SK-N-SH (cell line): ENCODE results near the gene MTUS2. TPM values are rescaled to one million over a fixed set of nuclear protein-coding genes. Genes with fewer than 3 reads are reported as not detected.

Source experiments
- CTCF ChIA-PET: fragments of 300-600, 350-600 bp; formaldehyde crosslinking; extraction: SDS; loops from one replicate; lab custom pipeline; 2021; lab: Yijun Ruan, JAX
- POLR2A ChIA-PET: fragments of 350-600 bp; sonication (Branson Sonifier 250); formaldehyde crosslinking; extraction: SDS; loops from one replicate; lab custom pipeline; 2020; ENCODE audit warnings: antibody characterized with exemption, inconsistent platforms; lab: Yijun Ruan, JAX
- DNase-seq: peaks from one replicate; pipeline ENCODE4 v3.0.0; 2012
- H2AFZ ChIP-seq: fragments of 200-600 bp; sonication (generic); 2 replicates; pipeline ENCODE4 v1.8.1; 2016; ENCODE audit warnings: antibody characterized with exemption, mild to moderate bottlenecking, low read depth
- H3F3A ChIP-seq: fragments of 200-600 bp; sonication (generic); replicated peaks from 2 replicates; pipeline ENCODE3; 2016; ENCODE audit warnings: antibody characterized with exemption, mild to moderate bottlenecking; ENCODE audit not compliant: insufficient read depth
- H3K27ac ChIP-seq, 2 experiments: fragments of 200-500 bp in 1 of 2; fragments of 200-600 bp in 1 of 2; sonication (Bioruptor generic) in 1 of 2; sonication (generic), shearing (Covaris generic) in 1 of 2; 2 replicates each; pipeline versions ENCODE4 v1.5.1 to v1.6.1; 2014 to 2016; ENCODE audit warnings: low read depth in 2 of 2, inconsistent platforms in 1 of 2, low read length in 1 of 2, mild to moderate bottlenecking in 1 of 2, mixed read lengths in 1 of 2
- H3K27me3 ChIP-seq: fragments of 200-600 bp; sonication (generic), shearing (Covaris generic); 2 replicates; pipeline ENCODE4 v1.6.1; 2016; ENCODE audit warnings: mixed run types; ENCODE audit not compliant: insufficient read depth
- H3K36me3 ChIP-seq, 2 experiments: fragments of 200-500 bp in 1 of 2; fragments of 200-600 bp in 1 of 2; sonication (Bioruptor generic) in 1 of 2; sonication (generic) in 1 of 2; replicated peaks in 1 of 2; 2 replicates each; pipeline versions ENCODE3 to v1.5.1; 2014 to 2016; ENCODE audit warnings: low read length in 1 of 2, mild to moderate bottlenecking in 1 of 2; ENCODE audit not compliant: insufficient read depth in 2 of 2, control insufficient read depth in 1 of 2
- H3K4me1 ChIP-seq, 2 experiments: fragments of 200-500 bp in 1 of 2; fragments of 200-600 bp in 1 of 2; sonication (Bioruptor generic) in 1 of 2; sonication (generic), shearing (Covaris generic) in 1 of 2; 2 replicates each; pipeline versions ENCODE4 v1.5.1 to v1.6.1; 2014 to 2016; ENCODE audit warnings: low read depth in 1 of 2, low read length in 1 of 2, mixed run types in 1 of 2; ENCODE audit not compliant: insufficient read depth in 2 of 2, control insufficient read depth in 1 of 2
- H3K4me2 ChIP-seq: fragments of 200-600 bp; sonication (generic), shearing (Covaris generic); 2 replicates; pipeline ENCODE4 v1.6.1; 2017; ENCODE audit warnings: mixed run types
- H3K4me3 ChIP-seq, 2 experiments: fragments of 200-500 bp in 1 of 2; fragments of 200-600 bp in 1 of 2; sonication (Bioruptor generic) in 1 of 2; sonication (generic), shearing (Covaris generic) in 1 of 2; 2 replicates each; pipeline versions ENCODE4 v1.5.1 to v1.8.1; 2014 to 2016; ENCODE audit warnings: low read depth in 2 of 2, inconsistent platforms in 1 of 2, low read length in 1 of 2, mild to moderate bottlenecking in 1 of 2, mixed read lengths in 1 of 2, moderate library complexity in 1 of 2
- H3K79me2 ChIP-seq: fragments of 200-600 bp; sonication (generic); 2 replicates; pipeline ENCODE4 v1.8.1; 2017; ENCODE audit warnings: mild to moderate bottlenecking; ENCODE audit not compliant: insufficient read depth
- H3K9ac ChIP-seq: fragments of 200-600 bp; sonication (generic); 2 replicates; pipeline ENCODE4 v1.6.1; 2017; ENCODE audit warnings: mixed run types
- H3K9me2 ChIP-seq: fragments of 200-600 bp; sonication (generic); 2 replicates; pipeline ENCODE4 v1.6.1; 2017; ENCODE audit warnings: mixed run types
- H3K9me3 ChIP-seq: fragments of 200-600 bp; sonication (generic); 2 replicates; pipeline ENCODE4 v1.6.1; 2017; ENCODE audit warnings: mixed run types, mild to moderate bottlenecking, moderate library complexity
- H4K20me1 ChIP-seq: fragments of 200-600 bp; sonication (generic); 2 replicates; pipeline ENCODE4 v1.6.1; 2017; ENCODE audit warnings: mild to moderate bottlenecking, mixed run types; ENCODE audit not compliant: insufficient read depth
- FOSL2 ChIP-seq: IDR thresholded peaks from 2 replicates; pipeline ENCODE4 v1.4.0; 2012; ENCODE audit warnings: low read depth, mild to moderate bottlenecking, moderate library complexity, borderline replicate concordance
- FOXJ3 ChIP-seq: sonication (generic); formaldehyde crosslinking; IDR thresholded peaks from 2 replicates; pipeline ENCODE4 v1.5.1; 2020; ENCODE audit warnings: mild to moderate bottlenecking, missing genetic modification reagents
- GABPA ChIP-seq: IDR thresholded peaks from 2 replicates; pipeline ENCODE4 v1.4.0; 2012; ENCODE audit warnings: low read depth, mild to moderate bottlenecking
- JUND ChIP-seq: IDR thresholded peaks from 2 replicates; pipeline ENCODE4 v1.4.0; 2012
- MEF2A ChIP-seq: IDR thresholded peaks from 2 replicates; pipeline ENCODE4 v1.4.0; 2012; ENCODE audit warnings: low read depth, borderline replicate concordance
- NRF1 ChIP-seq: IDR thresholded peaks from 2 replicates; pipeline ENCODE4 v1.6.1; 2012; ENCODE audit warnings: low read depth, mild to moderate bottlenecking, low read length
- RAD21 ChIP-seq: IDR thresholded peaks from 2 replicates; pipeline ENCODE4 v1.6.1; 2012; ENCODE audit warnings: mild to moderate bottlenecking, low read length
- TAF1 ChIP-seq: IDR thresholded peaks from 2 replicates; pipeline ENCODE4 v1.6.1; 2012; ENCODE audit warnings: low read depth, mild to moderate bottlenecking, low read length, moderate library complexity, borderline replicate concordance
- TCF12 ChIP-seq: IDR thresholded peaks from 2 replicates; pipeline ENCODE4 v1.4.0; 2012
- TEAD4 ChIP-seq: IDR thresholded peaks from 2 replicates; pipeline ENCODE4 v1.4.0; 2012; ENCODE audit warnings: mild to moderate bottlenecking, borderline replicate concordance; ENCODE audit not compliant: insufficient read depth
- WGBS: methylation state at CpG from one replicate; pipeline ENCODE4 v1.1.6; 2017; ENCODE audit warnings: low lambda C conversion rate; 5-methylcytosine and 5-hydroxymethylcytosine counted together
- polyA plus RNA-seq, 3 experiments: library from polyadenylated mRNA; depleted of rRNA; stranded (reverse); fragments of >200 nt; gene quantifications; 2 replicates each; pipeline ENCODE4 v1.2.3, GENCODE V29; 2012
- TF ChIP-seq, protein P1 (sequence below): fragments of 150-350 bp; IDR thresholded peaks from 2 replicates; pipeline ENCODE4 v1.6.1; 2016; ENCODE audit warnings: mild to moderate bottlenecking, low read depth, low read length
- TF ChIP-seq, protein P2 (sequence below): IDR thresholded peaks from 2 replicates; pipeline ENCODE4; 2012
- TF ChIP-seq, protein P3 (sequence below): IDR thresholded peaks from 2 replicates; pipeline ENCODE4 v1.4.0; 2012; ENCODE audit warnings: low read depth, borderline replicate concordance
- TF ChIP-seq, protein P4 (sequence below): IDR thresholded peaks from 2 replicates; pipeline ENCODE4 v1.6.1; 2012; ENCODE audit warnings: mild to moderate bottlenecking, low read depth, low read length, moderate library complexity
- TF ChIP-seq, protein P5 (sequence below): IDR thresholded peaks from 2 replicates; pipeline ENCODE4 v1.4.0; 2012; ENCODE audit warnings: low read depth

MTUS2 gene
- polyA plus RNA-seq, 1 of the 3 experiments (the other 2 are of a cell fraction), result 1.7 TPM

DNA sequence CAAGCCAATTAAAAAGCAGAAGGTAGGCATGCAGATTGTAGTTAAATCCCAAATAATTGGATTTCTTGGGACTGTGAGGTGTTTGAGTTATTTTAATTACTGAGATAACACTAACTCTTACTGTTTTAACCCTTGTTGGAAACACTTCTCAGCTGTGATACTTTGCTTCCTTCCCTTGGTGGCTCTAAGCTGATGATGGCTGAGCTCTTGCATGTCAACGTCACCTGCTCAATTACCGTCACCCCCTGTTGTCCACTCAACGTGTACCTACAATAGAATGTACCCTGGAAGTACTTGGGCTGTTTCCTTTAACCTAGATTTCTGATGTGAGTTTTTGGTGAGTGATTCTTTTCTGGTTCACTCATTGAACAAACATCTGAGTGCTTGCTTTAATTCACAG lies 471.9 kb downstream of the MTUS2 start:
- no peak overlapping the region for H2AFZ ChIP-seq
- POLR2A ChIA-PET, result no interaction called here
- no peaks in the 10 kb centered on the region for H3F3A ChIP-seq
- CTCF ChIA-PET, result no interaction called here
- no peak for DNase-seq
- no peak overlapping the region for H3K4me3 ChIP-seq
- H3K27me3 ChIP-seq, result no peaks in the 10 kb centered on the region; the same call in 1 of the 2 replicates
- TF ChIP-seq JUND, result no peak
- no peak for TF ChIP-seq FOXJ3 (CRISPR knock-in tag)
- no peak for TF ChIP-seq TEAD4
- TF ChIP-seq RAD21, result no peak
- no peak for TF ChIP-seq TCF12
- TF ChIP-seq NRF1, result no peak
- no peak for TF ChIP-seq GABPA
- TF ChIP-seq TAF1, result no peak
- TF ChIP-seq FOSL2, result no peak
- H4K20me1 ChIP-seq, result no peaks in the 10 kb centered on the region
- H3K4me2 ChIP-seq, result no peak overlapping the region
- H3K9me3 ChIP-seq, result no peaks in the 10 kb centered on the region
- no peaks in the 10 kb centered on the region for H3K79me2 ChIP-seq
- H3K27ac ChIP-seq, result no peak overlapping the region
- H3K4me1 ChIP-seq, result no peaks in the 10 kb centered on the region
- no peaks in the 10 kb centered on the region for H3K36me3 ChIP-seq
- H3K9ac ChIP-seq, result no peak overlapping the region
- 2% methylated on average over 3 of the region's 3 CpGs for WGBS
- H3K9me2 ChIP-seq, result no peaks in the 10 kb centered on the region

DNA sequence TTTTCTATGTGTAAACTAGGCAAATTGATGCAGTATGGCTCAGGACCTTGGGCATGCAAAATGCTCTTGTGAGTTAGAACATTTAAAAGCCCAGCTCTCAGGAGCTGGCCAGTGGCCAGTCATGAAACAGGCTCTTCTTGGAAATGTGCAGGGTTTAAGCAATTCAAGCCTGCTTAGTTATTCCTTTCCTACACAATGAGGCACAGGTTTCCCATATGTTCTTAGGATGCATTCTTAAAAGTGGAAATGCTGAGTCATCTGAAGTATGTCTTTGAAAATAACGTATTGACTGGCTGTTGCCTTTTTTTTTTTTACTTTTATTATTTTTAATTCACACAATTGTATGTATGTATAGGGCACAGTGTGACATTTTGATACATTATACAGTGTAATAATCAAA lies 474.7 kb downstream of the MTUS2 start:
- Histone ChIP-seq H3K36me3 (no peaks in the 10 kb centered on the region), H3K27ac (no peak overlapping the region), H3K9me3 (no peaks in the 10 kb centered on the region), H3K9me2 (no peaks in the 10 kb centered on the region), H4K20me1 (no peaks in the 10 kb centered on the region), H3K4me3 (no peak overlapping the region), H3K79me2 (no peaks in the 10 kb centered on the region), H2AFZ (no peak overlapping the region), H3F3A (no peaks in the 10 kb centered on the region), H3K4me1 (no peaks in the 10 kb centered on the region), H3K27me3 (no peaks in the 10 kb centered on the region), H3K9ac (no peak overlapping the region), H3K4me2 (no peak overlapping the region)
- TF ChIP-seq, protein P1, sequence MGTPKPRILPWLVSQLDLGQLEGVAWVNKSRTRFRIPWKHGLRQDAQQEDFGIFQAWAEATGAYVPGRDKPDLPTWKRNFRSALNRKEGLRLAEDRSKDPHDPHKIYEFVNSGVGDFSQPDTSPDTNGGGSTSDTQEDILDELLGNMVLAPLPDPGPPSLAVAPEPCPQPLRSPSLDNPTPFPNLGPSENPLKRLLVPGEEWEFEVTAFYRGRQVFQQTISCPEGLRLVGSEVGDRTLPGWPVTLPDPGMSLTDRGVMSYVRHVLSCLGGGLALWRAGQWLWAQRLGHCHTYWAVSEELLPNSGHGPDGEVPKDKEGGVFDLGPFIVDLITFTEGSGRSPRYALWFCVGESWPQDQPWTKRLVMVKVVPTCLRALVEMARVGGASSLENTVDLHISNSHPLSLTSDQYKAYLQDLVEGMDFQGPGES, result no peak
- TF ChIP-seq, protein P2, sequence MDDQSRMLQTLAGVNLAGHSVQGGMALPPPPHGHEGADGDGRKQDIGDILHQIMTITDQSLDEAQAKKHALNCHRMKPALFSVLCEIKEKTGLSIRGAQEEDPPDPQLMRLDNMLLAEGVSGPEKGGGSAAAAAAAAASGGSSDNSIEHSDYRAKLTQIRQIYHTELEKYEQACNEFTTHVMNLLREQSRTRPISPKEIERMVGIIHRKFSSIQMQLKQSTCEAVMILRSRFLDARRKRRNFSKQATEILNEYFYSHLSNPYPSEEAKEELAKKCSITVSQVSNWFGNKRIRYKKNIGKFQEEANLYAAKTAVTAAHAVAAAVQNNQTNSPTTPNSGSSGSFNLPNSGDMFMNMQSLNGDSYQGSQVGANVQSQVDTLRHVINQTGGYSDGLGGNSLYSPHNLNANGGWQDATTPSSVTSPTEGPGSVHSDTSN, result no peak
- TF ChIP-seq, protein P3, sequence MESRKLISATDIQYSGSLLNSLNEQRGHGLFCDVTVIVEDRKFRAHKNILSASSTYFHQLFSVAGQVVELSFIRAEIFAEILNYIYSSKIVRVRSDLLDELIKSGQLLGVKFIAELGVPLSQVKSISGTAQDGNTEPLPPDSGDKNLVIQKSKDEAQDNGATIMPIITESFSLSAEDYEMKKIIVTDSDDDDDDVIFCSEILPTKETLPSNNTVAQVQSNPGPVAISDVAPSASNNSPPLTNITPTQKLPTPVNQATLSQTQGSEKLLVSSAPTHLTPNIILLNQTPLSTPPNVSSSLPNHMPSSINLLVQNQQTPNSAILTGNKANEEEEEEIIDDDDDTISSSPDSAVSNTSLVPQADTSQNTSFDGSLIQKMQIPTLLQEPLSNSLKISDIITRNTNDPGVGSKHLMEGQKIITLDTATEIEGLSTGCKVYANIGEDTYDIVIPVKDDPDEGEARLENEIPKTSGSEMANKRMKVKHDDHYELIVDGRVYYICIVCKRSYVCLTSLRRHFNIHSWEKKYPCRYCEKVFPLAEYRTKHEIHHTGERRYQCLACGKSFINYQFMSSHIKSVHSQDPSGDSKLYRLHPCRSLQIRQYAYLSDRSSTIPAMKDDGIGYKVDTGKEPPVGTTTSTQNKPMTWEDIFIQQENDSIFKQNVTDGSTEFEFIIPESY, result no peak
- TF ChIP-seq, protein P4, sequence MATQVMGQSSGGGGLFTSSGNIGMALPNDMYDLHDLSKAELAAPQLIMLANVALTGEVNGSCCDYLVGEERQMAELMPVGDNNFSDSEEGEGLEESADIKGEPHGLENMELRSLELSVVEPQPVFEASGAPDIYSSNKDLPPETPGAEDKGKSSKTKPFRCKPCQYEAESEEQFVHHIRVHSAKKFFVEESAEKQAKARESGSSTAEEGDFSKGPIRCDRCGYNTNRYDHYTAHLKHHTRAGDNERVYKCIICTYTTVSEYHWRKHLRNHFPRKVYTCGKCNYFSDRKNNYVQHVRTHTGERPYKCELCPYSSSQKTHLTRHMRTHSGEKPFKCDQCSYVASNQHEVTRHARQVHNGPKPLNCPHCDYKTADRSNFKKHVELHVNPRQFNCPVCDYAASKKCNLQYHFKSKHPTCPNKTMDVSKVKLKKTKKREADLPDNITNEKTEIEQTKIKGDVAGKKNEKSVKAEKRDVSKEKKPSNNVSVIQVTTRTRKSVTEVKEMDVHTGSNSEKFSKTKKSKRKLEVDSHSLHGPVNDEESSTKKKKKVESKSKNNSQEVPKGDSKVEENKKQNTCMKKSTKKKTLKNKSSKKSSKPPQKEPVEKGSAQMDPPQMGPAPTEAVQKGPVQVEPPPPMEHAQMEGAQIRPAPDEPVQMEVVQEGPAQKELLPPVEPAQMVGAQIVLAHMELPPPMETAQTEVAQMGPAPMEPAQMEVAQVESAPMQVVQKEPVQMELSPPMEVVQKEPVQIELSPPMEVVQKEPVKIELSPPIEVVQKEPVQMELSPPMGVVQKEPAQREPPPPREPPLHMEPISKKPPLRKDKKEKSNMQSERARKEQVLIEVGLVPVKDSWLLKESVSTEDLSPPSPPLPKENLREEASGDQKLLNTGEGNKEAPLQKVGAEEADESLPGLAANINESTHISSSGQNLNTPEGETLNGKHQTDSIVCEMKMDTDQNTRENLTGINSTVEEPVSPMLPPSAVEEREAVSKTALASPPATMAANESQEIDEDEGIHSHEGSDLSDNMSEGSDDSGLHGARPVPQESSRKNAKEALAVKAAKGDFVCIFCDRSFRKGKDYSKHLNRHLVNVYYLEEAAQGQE, result no peak
- TF ChIP-seq, protein P5, sequence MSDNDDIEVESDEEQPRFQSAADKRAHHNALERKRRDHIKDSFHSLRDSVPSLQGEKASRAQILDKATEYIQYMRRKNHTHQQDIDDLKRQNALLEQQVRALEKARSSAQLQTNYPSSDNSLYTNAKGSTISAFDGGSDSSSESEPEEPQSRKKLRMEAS, result no peak
- no peak for TF ChIP-seq MEF2A
- ChIA-PET CTCF (no interaction called here), POLR2A (no interaction called here)
- no peak for DNase-seq
- WGBS, result 2% methylated on average over 1 of the region's 1 CpG
